HEK293 (cell line): ENCODE measurements around the gene METTL23.

Source experiments
- CTCF ChIA-PET: fragments of 350-600 bp; formaldehyde crosslinking; extraction: SDS; loops from one replicate; lab custom pipeline; 2021; ENCODE audit warnings: antibody characterized with exemption; lab: Yijun Ruan, JAX
- POLR2A ChIA-PET: fragments of 300-600 bp; formaldehyde crosslinking; extraction: SDS; loops from one replicate; lab custom pipeline; 2020; ENCODE audit warnings: antibody characterized with exemption, inconsistent platforms; lab: Yijun Ruan, JAX
- H3K27ac ChIP-seq: fragments of 200-500 bp; sonication (Bioruptor generic); 2 replicates; pipeline ENCODE4 v1.5.1; 2014; ENCODE audit warnings: low read depth, low read length, control low read depth, inconsistent platforms; ENCODE audit errors: extremely low read depth
- H3K36me3 ChIP-seq, 2 experiments: fragments of 200-500 bp in 1 of 2; sonication (Bioruptor generic) in 1 of 2; 1 replicate in 1 of 2; 2 replicates in 1 of 2; pipeline ENCODE4 v1.5.1; 2014 to 2017; ENCODE audit warnings: inconsistent platforms in 2 of 2, low read length in 2 of 2; ENCODE audit not compliant: control insufficient read depth in 2 of 2, insufficient read depth in 1 of 2
- H3K4me1 ChIP-seq: fragments of 200-500 bp; sonication (Bioruptor generic); 2 replicates; pipeline ENCODE4 v1.5.1; 2014; ENCODE audit warnings: mild to moderate bottlenecking, low read length, inconsistent platforms; ENCODE audit not compliant: control insufficient read depth, insufficient read depth
- H3K4me3 ChIP-seq: 2 replicates; pipeline ENCODE4 v1.5.1; 2011; ENCODE audit warnings: low read depth, mild to moderate bottlenecking, control low read depth, low read length, moderate library complexity
- H3K9me3 ChIP-seq: fragments of 200-500 bp; sonication (Bioruptor generic); 2 replicates; pipeline ENCODE4 v1.5.1; 2014; ENCODE audit warnings: low read depth, low read length, inconsistent platforms; ENCODE audit not compliant: control insufficient read depth, insufficient read depth
- CTCF ChIP-seq: fragments of 450-650 bp; formaldehyde crosslinking; IDR thresholded peaks from 2 replicates; pipeline ENCODE4 v1.5.1; 2016; ENCODE audit warnings: missing biosample characterization, missing genetic modification characterization
- GLIS1 ChIP-seq: fragments of 450-650 bp; formaldehyde crosslinking; IDR thresholded peaks from 2 replicates; pipeline ENCODE4 v1.5.1; 2016; ENCODE audit warnings: missing biosample characterization, missing genetic modification characterization
- KLF16 ChIP-seq: fragments of 450-650 bp; formaldehyde crosslinking; IDR thresholded peaks from 2 replicates; pipeline ENCODE4 v1.5.1; 2017; ENCODE audit warnings: missing biosample characterization, missing genetic modification characterization
- KLF17 ChIP-seq: fragments of 450-650 bp; formaldehyde crosslinking; IDR thresholded peaks from 2 replicates; pipeline ENCODE4 v1.5.1; 2016; ENCODE audit warnings: missing biosample characterization, missing genetic modification characterization
- KLF8 ChIP-seq: fragments of 450-650 bp; formaldehyde crosslinking; IDR thresholded peaks from 2 replicates; pipeline ENCODE4 v1.5.1; 2016; ENCODE audit warnings: missing biosample characterization, missing genetic modification characterization
- KLF9 ChIP-seq: fragments of 450-650 bp; formaldehyde crosslinking; IDR thresholded peaks from 2 replicates; pipeline ENCODE4 v1.5.1; 2016; ENCODE audit warnings: missing biosample characterization, missing genetic modification characterization, low read depth
- SP2 ChIP-seq: fragments of 450-650 bp; formaldehyde crosslinking; IDR thresholded peaks from 2 replicates; pipeline ENCODE4 v1.5.1; 2016; ENCODE audit warnings: missing biosample characterization, missing genetic modification characterization
- SP7 ChIP-seq: fragments of 450-650 bp; formaldehyde crosslinking; IDR thresholded peaks from 2 replicates; pipeline ENCODE4 v1.5.1; 2016; ENCODE audit warnings: missing biosample characterization, missing genetic modification characterization
- ZBTB20 ChIP-seq: fragments of 450-650 bp; formaldehyde crosslinking; IDR thresholded peaks from 2 replicates; pipeline ENCODE4 v1.5.1; 2016; ENCODE audit warnings: missing biosample characterization, missing genetic modification characterization
- ZEB2 ChIP-seq: fragments of 450-650 bp; formaldehyde crosslinking; IDR thresholded peaks from 2 replicates; pipeline ENCODE4 v1.5.1; 2016; ENCODE audit warnings: missing biosample characterization, missing genetic modification characterization
- ZFP37 ChIP-seq: fragments of 450-650 bp; formaldehyde crosslinking; IDR thresholded peaks from 2 replicates; pipeline ENCODE4 v1.5.1; 2016; ENCODE audit warnings: missing biosample characterization, missing genetic modification characterization
- ZIC2 ChIP-seq: fragments of 450-650 bp; formaldehyde crosslinking; IDR thresholded peaks from 2 replicates; pipeline ENCODE4 v1.5.1; 2016; ENCODE audit warnings: missing biosample characterization, missing genetic modification characterization
- ZNF138 ChIP-seq: fragments of 450-650 bp; formaldehyde crosslinking; IDR thresholded peaks from 2 replicates; pipeline ENCODE4 v1.5.1; 2016; ENCODE audit warnings: missing biosample characterization, missing genetic modification characterization, borderline replicate concordance
- ZNF2 ChIP-seq: fragments of 450-650 bp; formaldehyde crosslinking; IDR thresholded peaks from 2 replicates; pipeline ENCODE4 v1.5.1; 2016; ENCODE audit warnings: missing biosample characterization, missing genetic modification characterization
- ZNF221 ChIP-seq: fragments of 450-650 bp; formaldehyde crosslinking; IDR thresholded peaks from 2 replicates; pipeline ENCODE4 v1.5.1; 2017; ENCODE audit warnings: missing biosample characterization, missing genetic modification characterization, borderline replicate concordance
- ZNF292 ChIP-seq: fragments of 450-650 bp; formaldehyde crosslinking; IDR thresholded peaks from 2 replicates; pipeline ENCODE4 v1.5.1; 2016; ENCODE audit warnings: low read depth, missing biosample characterization, missing genetic modification characterization, borderline replicate concordance
- ZNF391 ChIP-seq: fragments of 450-650 bp; formaldehyde crosslinking; IDR thresholded peaks from 2 replicates; pipeline ENCODE4 v1.5.1; 2016; ENCODE audit warnings: low read depth, missing biosample characterization, missing genetic modification characterization, borderline replicate concordance
- ZNF394 ChIP-seq: fragments of 450-650 bp; formaldehyde crosslinking; IDR thresholded peaks from 2 replicates; pipeline ENCODE4 v1.5.1; 2016; ENCODE audit warnings: missing biosample characterization, missing genetic modification characterization, mild to moderate bottlenecking, moderate library complexity, borderline replicate concordance
- ZNF488 ChIP-seq: fragments of 450-650 bp; formaldehyde crosslinking; IDR thresholded peaks from 2 replicates; pipeline ENCODE4 v1.5.1; 2016; ENCODE audit warnings: missing biosample characterization, missing genetic modification characterization
- ZNF501 ChIP-seq: fragments of 450-650 bp; formaldehyde crosslinking; IDR thresholded peaks from 2 replicates; pipeline ENCODE4 v1.5.1; 2016; ENCODE audit warnings: missing biosample characterization, missing genetic modification characterization
- ZNF585B ChIP-seq: fragments of 450-650 bp; formaldehyde crosslinking; IDR thresholded peaks from 2 replicates; pipeline ENCODE4 v1.5.1; 2016; ENCODE audit warnings: missing biosample characterization, missing genetic modification characterization
- ZNF600 ChIP-seq: fragments of 450-650 bp; formaldehyde crosslinking; IDR thresholded peaks from 2 replicates; pipeline ENCODE4 v1.5.1; 2016; ENCODE audit warnings: missing biosample characterization, missing genetic modification characterization
- ZNF645 ChIP-seq: fragments of 450-650 bp; formaldehyde crosslinking; IDR thresholded peaks from 2 replicates; pipeline ENCODE4; 2016; ENCODE audit warnings: missing biosample characterization, missing genetic modification characterization
- ZNF776 ChIP-seq: fragments of 450-650 bp; formaldehyde crosslinking; IDR thresholded peaks from 2 replicates; pipeline ENCODE4 v1.5.0; 2017; ENCODE audit warnings: missing biosample characterization, missing genetic modification characterization, borderline replicate concordance
- ZNF777 ChIP-seq: fragments of 450-650 bp; formaldehyde crosslinking; IDR thresholded peaks from 2 replicates; pipeline ENCODE4 v1.5.1; 2017; ENCODE audit warnings: missing biosample characterization, missing genetic modification characterization, borderline replicate concordance
- ZNF792 ChIP-seq: fragments of 450-650 bp; formaldehyde crosslinking; IDR thresholded peaks from 2 replicates; pipeline ENCODE4 v1.5.1; 2016; ENCODE audit warnings: missing biosample characterization, missing genetic modification characterization
- ZNF837 ChIP-seq: fragments of 450-650 bp; formaldehyde crosslinking; IDR thresholded peaks from 2 replicates; pipeline ENCODE4 v1.5.1; 2016; ENCODE audit warnings: missing biosample characterization, missing genetic modification characterization
- ZNF843 ChIP-seq: fragments of 450-650 bp; formaldehyde crosslinking; IDR thresholded peaks from 2 replicates; pipeline ENCODE4 v1.5.1; 2016; ENCODE audit warnings: missing biosample characterization, missing genetic modification characterization

METTL23 gene

GRCh38 chr17:76735586-76736348 is 9.1 kb downstream of the METTL23 start:
- Histone ChIP-seq H3K36me3 (peaks cover 40 to 55% of the 10 kb centered on the region in 2 experiments), H3K4me1 (peaks cover 19% of the 10 kb centered on the region), H3K9me3 (no peaks in the 10 kb centered on the region), H3K4me3 (peak overlapping the region; percentile 67), H3K27ac (peak overlapping the region; percentile 99)
- TF ChIP-seq GLIS1 (tag by site-specific recombination) (no peak), KLF17 (tag by site-specific recombination) (0 out of 2 replicates have a peak, but pooled peaks have one; percentile 71), ZNF391 (tag by site-specific recombination) (0 out of 2 replicates have a peak, but pooled peaks have one; percentile 30), ZIC2 (no peak), ZFP37 (peak; percentile 85; the same call in 1 of the 2 replicates), ZNF221 (tag by site-specific recombination) (no peak), ZNF792 (tag by site-specific recombination) (no peak), SP7 (tag by site-specific recombination) (peak; percentile 46; the same call in 1 of the 2 replicates), ZNF501 (tag by site-specific recombination) (peak; percentile 72), ZEB2 (peak; percentile 76), ZNF776 (tag by site-specific recombination) (no peak), ZBTB20 (tag by site-specific recombination) (peak; percentile 4; the same call in 1 of the 2 replicates), ZNF394 (tag by site-specific recombination) (peak; percentile 37; the same call in 1 of the 2 replicates), ZNF2 (tag by site-specific recombination) (peak; percentile 72; the same call in 1 of the 2 replicates), ZNF843 (tag by site-specific recombination) (no peak)
- CTCF ChIA-PET: interaction anchor here (0.6 to 2.0 kb wide), 8 partner anchors 9 to 272 kb away, joined by 3 to 6 read pairs (median 4); partner anchors contain the start of genes JMJD6 and METTL23
- POLR2A ChIA-PET: interaction anchor here (0.5 to 4.8 kb wide), 5 partner anchors 10 to 173 kb away, joined by 3 to 68 read pairs (median 7); partner anchors contain the start of genes JMJD6 and METTL23

- ChIA-PET CTCF (interaction anchor here (2.0 kb wide), 1 partner anchor 10 kb away, joined by 6 read pairs; the partner anchor contains the start of genes JMJD6 and METTL23), POLR2A (interaction anchor here (0.5 to 4.8 kb wide), 12 partner anchors 10 to 179 kb away, joined by 3 to 68 read pairs (median 8); partner anchors contain the start of genes JMJD6 and METTL23)
- no peaks in the 10 kb centered on the region for H3K9me3 ChIP-seq
- peaks cover 43 to 55% of the 10 kb centered on the region in 2 experiments for H3K36me3 ChIP-seq
- H3K27ac ChIP-seq: peak overlapping the region; percentile 99
- peak overlapping the region; percentile 67 for H3K4me3 ChIP-seq
- peaks cover 19% of the 10 kb centered on the region for H3K4me1 ChIP-seq
- TF ChIP-seq ZNF645 (tag by site-specific recombination): peak; percentile 99
- TF ChIP-seq ZNF600 (tag by site-specific recombination): peak; percentile 70; the same call in 1 of the 2 replicates
- peak; percentile 84; the same call in 1 of the 2 replicates for TF ChIP-seq ZNF777 (tag by site-specific recombination)
- peak; percentile 82 for TF ChIP-seq SP2 (tag by site-specific recombination)
- no peak for TF ChIP-seq ZNF585B (tag by site-specific recombination)
- TF ChIP-seq ZBTB20 (tag by site-specific recombination): 0 out of 2 replicates have a peak, but pooled peaks have one; percentile 5
- TF ChIP-seq ZNF292 (tag by site-specific recombination): no peak
- peak; percentile 40; the same call in 1 of the 2 replicates for TF ChIP-seq KLF9 (tag by site-specific recombination)
- TF ChIP-seq ZNF138 (tag by site-specific recombination): no peak
- peak; percentile 60; the same call in 1 of the 2 replicates for TF ChIP-seq KLF16 (tag by site-specific recombination)
- TF ChIP-seq ZNF488: no peak
- 0 out of 2 replicates have a peak, but pooled peaks have one; percentile 63 for TF ChIP-seq ZNF837
- TF ChIP-seq GLIS1 (tag by site-specific recombination): no peak
- peak; percentile 93 for TF ChIP-seq KLF8
- TF ChIP-seq CTCF: peak; percentile 80; the same call in 1 of the 2 replicates
Measured at GRCh38 chr17:76736349-76737081, 9.9 kb downstream of the METTL23 start.
